GM21423 (cell line): ENCODE data around the gene ZFP28.

ENCODE experiments used
- ATAC-seq: cut with Tn5 transposase; IDR thresholded peaks from one replicate; pipeline ENCODE4 v1.9.1; 2021; ENCODE audit warnings: mild to moderate bottlenecking, moderate library complexity; ENCODE audit not compliant: unreplicated experiment

The ZFP28 gene

DNA sequence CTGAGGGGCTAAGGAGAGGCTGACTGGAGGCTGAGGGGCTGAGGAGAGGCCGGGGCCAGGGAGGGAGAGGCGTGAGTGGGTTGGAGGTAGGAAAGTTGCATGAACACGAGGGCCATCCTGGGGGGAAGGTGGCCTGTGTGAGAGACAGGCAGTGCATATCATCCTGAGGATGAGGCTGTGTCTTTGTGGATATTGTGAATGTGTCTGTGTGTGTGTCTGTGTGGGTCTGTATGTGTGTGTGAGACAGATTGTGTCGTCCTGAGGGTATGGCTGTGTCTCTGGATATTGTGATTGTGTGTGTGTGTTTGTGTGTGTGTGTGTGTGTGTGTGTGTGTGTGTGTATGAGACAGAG is 56.8 kb downstream of the ZFP28 start:
- ATAC-seq, result no peak

DNA sequence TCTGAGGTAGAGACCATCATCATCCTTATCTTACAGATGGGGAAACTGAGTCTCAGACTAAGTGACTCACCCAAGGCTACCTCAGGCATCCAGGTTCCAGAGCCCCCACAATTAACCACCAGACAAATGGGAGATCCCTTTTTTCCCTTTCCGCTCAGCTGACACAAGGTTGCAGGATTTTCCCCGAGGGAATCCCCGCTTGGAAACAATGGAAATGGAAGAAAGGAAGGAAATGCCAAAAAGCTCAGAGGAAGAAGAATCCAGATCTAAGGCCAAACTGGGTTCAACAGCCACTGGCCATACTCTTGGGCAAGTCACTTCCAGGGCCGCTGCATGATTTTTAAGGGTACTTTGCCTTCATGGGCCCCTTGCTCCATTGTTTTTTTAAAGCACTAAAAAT is 57.9 kb downstream of the ZFP28 start:
- no peak for ATAC-seq

DNA sequence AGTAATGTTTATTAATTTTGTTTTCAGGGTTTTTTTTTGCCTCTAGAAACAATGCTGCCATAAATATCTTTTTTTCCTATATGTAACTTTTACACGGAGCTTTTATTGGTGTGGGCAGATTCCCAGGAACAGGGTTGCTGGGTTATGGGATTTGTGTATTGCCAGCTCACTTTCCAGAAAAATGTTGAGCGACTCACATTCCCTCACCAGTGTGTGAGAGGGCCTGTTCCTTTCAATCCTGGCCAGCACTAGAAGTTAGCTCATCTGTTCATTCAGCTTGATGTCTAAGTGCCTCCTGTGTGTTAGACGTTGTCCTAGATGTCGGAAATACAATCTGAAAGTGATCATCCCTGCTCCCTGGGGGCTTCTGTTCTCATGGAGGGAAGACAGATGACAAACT is 58.9 kb downstream of the ZFP28 start:
- no peak for ATAC-seq

DNA sequence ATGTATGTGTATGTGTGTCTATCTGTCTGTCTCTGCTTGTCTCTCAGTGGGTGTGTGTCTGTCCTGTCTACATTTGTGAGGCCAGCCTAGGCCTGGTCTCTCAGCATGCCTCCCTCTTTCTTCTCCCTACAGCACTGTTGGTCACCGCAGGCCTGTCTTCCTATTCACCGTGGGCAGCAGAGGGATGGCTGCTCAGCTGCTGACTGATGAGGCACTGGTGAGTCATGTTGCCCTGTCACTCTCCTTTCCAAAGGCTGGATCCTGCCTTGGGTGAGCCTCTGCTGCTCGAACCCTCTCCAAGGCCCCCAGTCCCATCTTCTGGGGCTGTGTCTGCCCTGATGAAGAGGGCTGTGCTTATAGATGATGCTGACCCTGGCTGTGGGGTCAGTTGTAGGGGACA is 62.6 kb downstream of the ZFP28 start:
- no peak for ATAC-seq

DNA sequence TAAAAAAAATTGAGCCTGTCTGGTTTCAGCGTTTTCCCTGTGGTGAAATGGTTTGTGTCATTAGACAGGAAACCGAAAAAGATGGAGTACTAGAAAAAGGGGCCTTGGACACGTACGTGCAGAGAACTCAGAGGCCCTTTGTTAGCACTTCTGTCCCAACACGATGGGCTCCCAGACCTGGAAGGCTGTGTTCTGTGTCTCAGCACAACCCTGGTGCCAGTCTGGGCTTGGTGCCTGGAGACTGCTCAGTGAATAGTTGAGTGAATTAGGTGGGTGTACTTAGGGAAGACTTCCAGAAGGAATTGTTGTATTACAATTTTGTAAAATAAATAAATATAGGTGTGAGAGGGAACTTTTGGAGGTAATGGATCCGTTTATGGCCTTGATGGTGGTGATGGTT is 65.1 kb downstream of the ZFP28 start:
- no peak for ATAC-seq
